T-cell (primary cell): ENCODE data around the gene URAD. TPM values are rescaled to one million over a fixed set of nuclear protein-coding genes. Genes with fewer than 3 reads are reported as not detected.

Experiments
- ATAC-seq, 4 experiments: fragments of 200-7000 bp in 3 of 4; fragments of 150-1000 bp in 1 of 4; cut with Tn5 transposase; replicated peaks in 1 of 4; 1 replicate in 3 of 4; 2 replicates in 1 of 4; pipeline ENCODE4 v1.10.0; 2021; ENCODE audit warnings: moderate library complexity in 3 of 4, mild to moderate bottlenecking in 2 of 4, moderate number of reproducible peaks in 1 of 4
- CTCF ChIA-PET, 2 donors: fragments of 300-600 bp; sonication (Branson Sonifier 250); formaldehyde crosslinking; loops; one replicate each; lab custom pipeline; 2022; ENCODE audit warnings: antibody characterized with exemption in 2 of 2; lab: Charles Lee
- POLR2A ChIA-PET, 2 donors: fragments of 300-600 bp; sonication (Branson Sonifier 250); formaldehyde crosslinking; loops; one replicate each; lab custom pipeline; 2022; ENCODE audit warnings: antibody characterized with exemption in 2 of 2; lab: Charles Lee
- DNase-seq, 35 experiments: peaks; one replicate each; pipeline versions ENCODE4 v3.0.0 to v3.0.0-alpha.2; 2013 to 2023
- H3K27ac ChIP-seq: one replicate; pipeline ENCODE4 v1.5.1; 2013; ENCODE audit warnings: low read length
- H3K27me3 ChIP-seq, 2 experiments: replicated peaks in 1 of 2; 1 replicate in 1 of 2; 2 replicates in 1 of 2; pipeline versions ENCODE4 v1.6.1 to v1.7.0; 2013; ENCODE audit warnings: low read length in 1 of 2, mixed read lengths in 1 of 2; ENCODE audit not compliant: control insufficient read depth in 2 of 2, insufficient read depth in 2 of 2; ENCODE audit errors: extremely low read depth in 1 of 2
- H3K36me3 ChIP-seq, 2 donors: 1 replicate in 1 of 2; 2 replicates in 1 of 2; pipeline versions ENCODE4 v1.6.1 to v1.7.0; 2013; ENCODE audit warnings: low read length in 1 of 2; ENCODE audit not compliant: control insufficient read depth in 2 of 2, insufficient read depth in 1 of 2; ENCODE audit errors: extremely low read depth in 1 of 2
- H3K4me1 ChIP-seq, 2 experiments: 1 replicate in 1 of 2; 2 replicates in 1 of 2; pipeline versions ENCODE4 v1.6.1 to v1.7.0; 2013; ENCODE audit warnings: low read length in 2 of 2, mixed read lengths in 1 of 2; ENCODE audit not compliant: insufficient read depth in 2 of 2, control insufficient read depth in 1 of 2; ENCODE audit errors: extremely low read depth in 1 of 2
- H3K4me3 ChIP-seq, 2 donors: 1 replicate in 1 of 2; 2 replicates in 1 of 2; pipeline versions ENCODE4 v1.5.1 to v1.7.0; 2013; ENCODE audit warnings: mild to moderate bottlenecking in 2 of 2, low read length in 1 of 2, moderate library complexity in 1 of 2; ENCODE audit not compliant: control insufficient read depth in 1 of 2; ENCODE audit errors: extremely low read depth in 1 of 2
- H3K9me3 ChIP-seq: 2 replicates; pipeline ENCODE4 v1.7.0; 2013
- H3K27ac Mint-ChIP-seq, 2 donors: one replicate each; pipeline ENCODE4 v1.8.0; 2020 to 2021; ENCODE audit warnings: mild to moderate bottlenecking in 2 of 2, mixed read lengths in 2 of 2
- H3K27me3 Mint-ChIP-seq, 2 donors: one replicate each; pipeline ENCODE4 v1.8.0; 2021 to 2022; ENCODE audit warnings: mixed read lengths in 2 of 2
- H3K36me3 Mint-ChIP-seq: one replicate; pipeline ENCODE4 v1.8.0; 2021; ENCODE audit warnings: mixed read lengths
- H3K4me1 Mint-ChIP-seq, 3 donors: one replicate each; pipeline ENCODE4 v1.8.0; 2020 to 2022; ENCODE audit warnings: mixed read lengths in 3 of 3, mild to moderate bottlenecking in 1 of 3
- H3K4me3 Mint-ChIP-seq, 3 donors: one replicate each; pipeline ENCODE4 v1.8.0; 2020 to 2022; ENCODE audit warnings: mild to moderate bottlenecking in 3 of 3, mixed read lengths in 3 of 3, moderate library complexity in 3 of 3
- H3K9me3 Mint-ChIP-seq, 3 donors: one replicate each; pipeline ENCODE4 v1.8.0; 2020 to 2022; ENCODE audit warnings: mixed read lengths in 3 of 3
- WGBS: methylation state at CpG from one replicate; pipeline ENCODE4 v1.1.5; 2013; ENCODE audit warnings: missing lambda C conversion rate; ENCODE audit not compliant: insufficient coverage; 5-methylcytosine and 5-hydroxymethylcytosine counted together
- total RNA-seq, 35 experiments: library from RNA in 6 of 35; stranded (reverse) in 6 of 35; fragments of 120-200 nt in 1 of 35; gene quantifications; one replicate each; pipeline versions ENCODE4 v1.2.1 to v1.2.4 and lab custom pipeline; 2013 to 2026

The URAD gene
- total RNA-seq, 5 donors from 2014 or later (not counting 1 experiment from before 2014, with no cell fraction given) = not detected

DNA sequence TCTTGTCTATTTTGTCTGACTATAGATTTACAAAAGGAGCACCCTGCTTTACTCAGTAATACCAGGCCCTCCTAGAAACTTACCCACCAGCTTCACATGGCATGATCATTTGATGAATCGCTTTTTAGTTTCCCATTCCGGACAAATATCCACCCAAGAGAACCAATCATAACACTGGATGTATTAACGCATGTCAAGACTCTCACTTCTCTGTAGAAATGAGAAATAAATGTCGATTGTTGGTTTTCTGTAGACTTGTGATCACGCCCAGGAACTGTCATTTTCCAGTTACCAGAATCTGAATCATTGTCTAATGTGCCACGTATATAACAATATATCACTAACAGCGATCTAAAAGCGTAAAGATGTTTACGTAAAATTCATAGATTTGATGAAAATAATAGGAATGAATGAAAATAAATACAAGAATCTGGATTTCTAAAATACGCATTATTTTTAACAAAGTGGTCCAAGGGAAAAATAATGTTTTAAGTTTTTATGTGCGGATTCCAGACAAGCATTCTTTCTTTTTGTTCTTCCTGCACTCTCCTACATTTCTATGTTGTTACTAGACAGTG lies 33.4 kb downstream of the URAD start:
- Histone ChIP-seq H3K27me3 (peaks cover 29 to 54% of the 10 kb centered on the region in 2 experiments), H3K4me3 (no peak overlapping the region), H3K4me1 (peaks cover 0 to 19% of the 10 kb centered on the region in 2 experiments), H3K9me3 (no peaks in the 10 kb centered on the region), H3K36me3 (no peaks in the 10 kb centered on the region), H3K27ac (no peak overlapping the region)
- Mint-ChIP-seq H3K36me3 (no peaks in the 10 kb centered on the region), H3K4me3 (peak overlapping the region in 1 of 3 donors; percentile 21), H3K27ac (no peak overlapping the region), H3K4me1 (peaks cover 6 to 20% (median 13%) of the 10 kb centered on the region in 3 donors), H3K27me3 (peaks cover 55 to 76% of the 10 kb centered on the region in 2 donors), H3K9me3 (peaks cover 0 to 4% (median 2%) of the 10 kb centered on the region in 3 donors)
- CTCF ChIA-PET = interaction anchor here (0.6 to 1.7 kb wide), 5 partner anchors 124 to 1177 kb away, joined by 3 to 6 read pairs (median 4); no protein-coding TSS in a partner anchor
- ATAC-seq = no peak
- no peak for DNase-seq
- WGBS = 20% methylated on average over 1 of the region's 11 CpGs
- POLR2A ChIA-PET = interaction anchor here in 1 of 2 donors (0.6 kb wide), 1 partner anchor 678 kb away, joined by 3 read pairs; no protein-coding TSS in a partner anchor

DNA sequence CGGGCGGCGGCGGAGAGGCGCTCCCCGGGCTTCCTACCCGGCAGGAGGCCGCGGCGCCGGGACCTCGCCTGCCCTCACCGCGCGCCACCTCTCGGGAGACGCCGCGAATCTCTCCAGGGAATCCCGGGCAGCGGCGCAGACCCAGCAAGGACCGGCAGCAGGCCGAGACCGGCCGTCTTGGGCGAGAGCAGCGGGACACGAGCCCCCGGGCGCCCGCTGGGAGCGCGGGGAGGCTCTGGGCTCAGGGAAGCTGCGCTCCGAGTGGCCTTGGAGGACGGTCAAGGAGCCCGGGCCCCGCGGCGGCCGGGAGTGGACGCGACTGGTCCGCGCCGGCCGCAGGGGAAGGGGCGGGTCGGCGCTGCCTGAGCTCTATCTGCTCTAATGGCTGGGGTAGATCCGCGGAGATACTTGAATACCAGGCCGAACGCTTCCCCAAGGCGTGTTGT lies 34.1 kb downstream of the URAD start:
- Histone ChIP-seq H3K4me3 (peak overlapping the region; percentile 38 to 66), H3K4me1 (peaks cover 0 to 18% of the 10 kb centered on the region in 2 experiments), H3K27ac (no peak overlapping the region), H3K9me3 (no peaks in the 10 kb centered on the region), H3K27me3 (peaks cover 31 to 47% of the 10 kb centered on the region in 2 experiments), H3K36me3 (no peaks in the 10 kb centered on the region)
- peaks cover 6 to 15% (median 11%) of the 10 kb centered on the region in 3 donors for H3K4me1 Mint-ChIP-seq
- H3K27me3 Mint-ChIP-seq = peaks cover 55 to 75% of the 10 kb centered on the region in 2 donors
- H3K27ac Mint-ChIP-seq = no peak overlapping the region
- ATAC-seq (peak; percentile 15 to 29 (median 22)), DNase-seq (no peak)
- ChIA-PET CTCF (interaction anchor here (0.6 to 1.7 kb wide), 8 partner anchors 124 to 1176 kb away, joined by 3 to 6 read pairs (median 4); no protein-coding TSS in a partner anchor), POLR2A (interaction anchor here in 1 of 2 donors (0.6 kb wide), 1 partner anchor 677 kb away, joined by 3 read pairs; no protein-coding TSS in a partner anchor)
- no peaks in the 10 kb centered on the region for H3K36me3 Mint-ChIP-seq
- peaks cover 2 to 7% (median 5%) of the 10 kb centered on the region in 3 donors for H3K9me3 Mint-ChIP-seq
- H3K4me3 Mint-ChIP-seq = peak overlapping the region in 2 of 3 donors; percentile 61 to 76
- WGBS = 7% methylated on average over 53 of the region's 56 CpGs

DNA sequence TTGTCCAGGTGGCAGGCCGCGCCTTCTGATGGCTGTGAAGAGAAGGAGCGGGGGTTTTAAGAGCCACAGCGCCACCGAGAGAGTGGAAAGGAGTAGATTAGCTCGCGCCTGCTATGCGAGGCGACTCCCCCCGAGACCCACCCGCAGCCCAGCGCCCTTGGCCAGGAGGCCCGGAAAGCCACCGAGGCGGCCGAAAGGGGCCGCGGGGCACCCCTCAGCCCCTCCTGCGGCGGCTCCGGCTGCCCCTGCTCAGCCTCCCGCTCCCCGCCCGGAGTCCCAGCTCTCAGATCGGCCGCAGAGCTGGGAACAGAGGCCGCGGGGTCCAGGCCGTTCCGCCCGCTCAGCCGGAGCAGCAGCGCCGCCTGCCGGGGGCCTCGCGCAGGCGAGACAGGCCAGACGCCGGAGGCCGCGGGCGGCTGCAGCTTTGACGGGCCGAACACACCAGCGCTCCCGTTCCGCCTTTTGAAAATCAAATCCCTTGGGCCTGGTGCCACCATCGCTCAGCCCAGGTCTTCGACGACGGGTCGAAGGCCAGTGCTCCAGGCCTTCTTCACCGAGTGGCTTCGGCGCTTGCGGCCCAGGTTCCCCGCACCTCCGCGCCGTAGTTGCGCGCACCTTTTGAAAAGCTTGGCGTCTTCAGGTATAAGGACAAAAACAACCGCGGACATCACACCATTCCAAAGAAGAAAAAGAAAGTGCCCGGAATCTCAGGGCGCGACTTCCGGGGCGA lies 34.7 kb downstream of the URAD start:
- Histone ChIP-seq H3K4me1 (peaks cover 0 to 18% of the 10 kb centered on the region in 2 experiments), H3K27me3 (peaks cover 29 to 44% of the 10 kb centered on the region in 2 experiments), H3K9me3 (no peaks in the 10 kb centered on the region), H3K36me3 (no peaks in the 10 kb centered on the region), H3K27ac (no peak overlapping the region), H3K4me3 (peak overlapping the region; percentile 38 to 66)
- DNase-seq = peak in 28 of 35 experiments; percentile 12 to 68 (median 34)
- CTCF ChIA-PET = interaction anchor here (0.7 to 1.7 kb wide), 6 partner anchors 124 to 969 kb away, joined by 3 to 5 read pairs (median 4); no protein-coding TSS in a partner anchor
- Mint-ChIP-seq H3K4me3 (peak overlapping the region; percentile 66 to 79 (median 66)), H3K36me3 (no peaks in the 10 kb centered on the region), H3K4me1 (peaks cover 6 to 15% (median 11%) of the 10 kb centered on the region in 3 donors), H3K27ac (no peak overlapping the region), H3K9me3 (peaks cover 2 to 7% (median 5%) of the 10 kb centered on the region in 3 donors), H3K27me3 (peaks cover 56 to 74% of the 10 kb centered on the region in 2 donors)
- WGBS = 2% methylated on average over 69 of the region's 71 CpGs
- POLR2A ChIA-PET = no interaction called here
- peak; percentile 79 to 94 (median 87) for ATAC-seq

DNA sequence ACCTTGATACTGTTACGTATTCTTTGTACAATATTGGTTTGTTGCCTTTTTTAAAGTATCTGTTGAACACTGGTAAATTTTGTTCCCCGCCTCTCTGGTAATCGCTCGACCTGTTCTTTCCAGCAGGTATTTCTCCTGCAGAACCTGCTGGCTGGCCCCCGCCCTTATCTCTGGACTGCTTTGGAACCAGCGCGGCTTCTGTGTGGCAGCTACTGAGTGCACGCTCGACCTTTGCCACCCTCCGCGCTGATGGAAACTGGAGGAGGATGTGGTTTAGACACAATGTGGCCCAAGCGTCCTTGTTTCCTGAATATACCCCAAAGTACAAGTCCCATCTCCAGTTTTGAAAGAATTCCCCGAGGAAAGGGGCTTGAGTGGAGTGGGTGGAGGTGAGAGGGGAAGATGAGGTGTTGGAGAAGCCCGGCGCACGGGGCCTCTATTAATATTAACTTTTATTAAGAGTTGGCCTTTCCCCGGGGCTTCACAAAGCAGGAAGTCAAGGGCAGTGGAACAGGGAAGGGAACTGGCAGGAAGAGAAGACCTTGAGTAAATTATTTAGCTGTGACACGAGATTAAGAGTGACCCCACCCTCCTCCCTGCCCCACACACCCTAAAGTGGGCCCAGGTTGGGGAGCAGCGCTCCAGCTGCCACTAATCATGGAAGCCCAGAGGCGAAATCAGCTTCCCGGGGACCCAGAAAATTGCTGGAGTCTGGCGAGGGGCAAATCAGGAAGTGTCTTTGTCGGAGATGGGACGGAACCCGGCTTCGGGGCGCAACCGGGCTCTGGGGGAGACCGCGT lies 35.4 kb downstream of the URAD start:
- H3K36me3 ChIP-seq = no peaks in the 10 kb centered on the region
- WGBS = 17% methylated on average over 17 of the region's 30 CpGs
- Mint-ChIP-seq H3K27ac (no peak overlapping the region), H3K36me3 (no peaks in the 10 kb centered on the region), H3K4me3 (peak overlapping the region; percentile 39 to 79 (median 66)), H3K4me1 (peaks cover 6 to 15% (median 11%) of the 10 kb centered on the region in 3 donors), H3K9me3 (peaks cover 2 to 7% (median 5%) of the 10 kb centered on the region in 3 donors), H3K27me3 (peaks cover 55 to 68% of the 10 kb centered on the region in 2 donors)
- peaks cover 0 to 18% of the 10 kb centered on the region in 2 experiments for H3K4me1 ChIP-seq
- H3K4me3 ChIP-seq = peak overlapping the region in 1 of 2 donors; percentile 66
- H3K27ac ChIP-seq = no peak overlapping the region
- ChIA-PET CTCF (interaction anchor here (0.7 to 1.7 kb wide), 6 partner anchors 123 to 968 kb away, joined by 3 to 5 read pairs (median 4); no protein-coding TSS in a partner anchor), POLR2A (no interaction called here)
- ATAC-seq (no peak), DNase-seq (no peak)
- H3K27me3 ChIP-seq = peaks cover 29 to 44% of the 10 kb centered on the region in 2 experiments
- no peaks in the 10 kb centered on the region for H3K9me3 ChIP-seq

DNA sequence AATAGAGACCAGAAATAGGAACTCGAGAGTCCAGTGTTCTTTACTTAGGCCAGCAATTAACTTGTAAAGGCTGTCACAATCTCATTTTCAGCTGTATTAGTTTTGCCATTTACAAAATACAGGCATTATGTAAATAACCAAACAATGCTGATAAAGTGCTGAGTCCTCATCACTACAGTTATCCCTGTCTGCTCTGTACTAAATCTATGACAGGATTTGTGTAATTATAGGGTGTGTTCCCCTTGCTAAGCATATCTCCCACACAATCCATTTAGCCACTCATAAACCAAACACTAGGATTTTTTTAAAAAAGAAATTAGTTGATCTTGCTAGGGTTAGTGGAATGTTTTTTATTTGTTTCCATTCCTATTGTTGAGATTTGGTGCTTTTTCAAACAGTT lies 45.5 kb downstream of the URAD start:
- Mint-ChIP-seq H3K4me3 (no peak overlapping the region), H3K27me3 (peaks cover 22 to 23% of the 10 kb centered on the region in 2 donors), H3K4me1 (no peaks in the 10 kb centered on the region), H3K9me3 (peaks cover 0 to 19% (median 3%) of the 10 kb centered on the region in 3 donors), H3K27ac (no peak overlapping the region), H3K36me3 (no peaks in the 10 kb centered on the region)
- DNase-seq (no peak), ATAC-seq (no peak)
- Histone ChIP-seq H3K36me3 (no peaks in the 10 kb centered on the region), H3K27ac (no peak overlapping the region), H3K9me3 (no peaks in the 10 kb centered on the region), H3K27me3 (peaks cover 2 to 3% of the 10 kb centered on the region in 2 experiments), H3K4me3 (no peak overlapping the region), H3K4me1 (no peaks in the 10 kb centered on the region)
- POLR2A ChIA-PET = no interaction called here
- CTCF ChIA-PET = no interaction called here
- WGBS = no CpG with 5 or more reads among the region's 1 CpG
